Measurements from ENCODE around the gene ATXN7.
A peak's percentile ranks its signal among the peaks of the same experiment; 100 is the strongest.

The ATXN7 gene

DNA sequence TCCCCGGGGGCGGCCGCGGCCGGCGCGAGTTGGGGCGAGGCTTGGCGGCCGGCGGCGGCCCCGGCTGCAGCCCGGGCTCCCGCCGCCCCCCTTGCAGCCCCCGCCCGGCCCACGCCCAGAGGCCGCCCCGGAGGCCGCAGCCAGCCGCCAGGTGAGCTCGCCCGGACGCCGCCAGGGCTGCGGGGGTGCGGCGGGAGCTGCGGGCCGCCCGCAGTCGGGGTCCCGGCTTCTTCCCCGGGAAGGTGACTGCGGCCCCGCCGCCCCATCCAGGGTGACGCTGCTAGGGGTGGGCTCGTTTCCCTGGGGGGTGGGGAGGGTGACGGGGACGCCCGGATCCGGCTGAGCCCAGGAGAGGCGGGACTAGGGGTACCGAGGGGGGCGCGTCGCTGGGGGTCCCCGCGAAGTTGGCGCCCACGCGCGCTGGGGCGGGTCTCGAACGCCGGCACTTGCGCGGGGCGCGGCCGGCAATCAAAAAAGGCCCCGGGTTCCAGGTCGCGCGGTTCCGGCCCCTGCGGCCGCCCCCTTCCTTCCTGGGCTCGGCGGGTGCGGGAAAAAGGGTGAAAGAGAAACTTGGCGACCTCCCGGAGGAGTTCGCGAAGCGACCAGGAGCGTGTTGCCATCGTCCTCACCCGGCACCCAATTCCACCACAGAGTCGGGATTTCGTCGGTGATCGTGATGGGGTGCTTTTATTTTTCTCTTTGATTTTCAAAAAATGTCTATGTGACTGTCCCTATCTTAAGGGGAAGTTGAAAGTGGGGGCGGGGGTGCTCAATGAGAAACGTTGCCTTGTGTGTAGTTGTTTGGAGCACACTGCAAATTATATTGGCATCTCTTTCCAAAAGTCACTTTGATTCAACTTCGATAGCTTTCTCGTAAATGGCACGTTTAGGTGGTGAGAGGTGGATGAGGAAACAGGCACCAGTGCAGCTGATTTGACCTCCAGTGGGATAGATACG lies 619 bp downstream of the ATXN7 start:
- peak; percentile 51 for DNase-seq (ENCODE audit: low read depth)

GRCh38 chr3:63864965-63865327 lies 1.3 kb downstream of the ATXN7 start:
- DNase-seq (ENCODE audit: low read depth): no peak

DNA sequence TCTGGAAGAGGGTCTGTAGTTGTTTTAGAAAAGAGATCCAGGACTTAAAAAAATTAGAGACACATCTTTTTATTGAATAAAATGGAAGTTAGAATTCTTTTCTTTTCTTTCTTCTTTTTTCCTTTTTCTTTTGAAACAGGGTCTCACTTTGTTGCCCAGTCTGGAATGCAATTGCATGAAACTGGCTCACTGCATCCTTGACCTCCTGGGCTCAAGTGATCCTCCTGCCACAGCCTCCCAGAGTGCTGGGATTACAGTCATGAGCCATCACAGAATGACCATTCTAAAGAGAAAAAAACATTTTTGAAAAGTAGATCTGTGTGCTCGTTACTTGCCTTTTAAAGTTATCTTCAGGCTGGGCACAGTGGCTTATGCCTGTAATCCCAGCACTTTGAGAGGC lies 3.6 kb downstream of the ATXN7 start:
- DNase-seq (ENCODE audit: low read depth): no peak

GRCh38 chr3:63869940-63870614 lies 6.4 kb downstream of the ATXN7 start:
- no peak for DNase-seq (ENCODE audit: low read depth)

GRCh38 chr3:63870615-63871005 lies 6.9 kb downstream of the ATXN7 start:
- DNase-seq (ENCODE audit: low read depth): no peak

GRCh38 chr3:63872135-63872924 lies 8.7 kb downstream of the ATXN7 start:
- no peak for DNase-seq (ENCODE audit: low read depth)

DNA sequence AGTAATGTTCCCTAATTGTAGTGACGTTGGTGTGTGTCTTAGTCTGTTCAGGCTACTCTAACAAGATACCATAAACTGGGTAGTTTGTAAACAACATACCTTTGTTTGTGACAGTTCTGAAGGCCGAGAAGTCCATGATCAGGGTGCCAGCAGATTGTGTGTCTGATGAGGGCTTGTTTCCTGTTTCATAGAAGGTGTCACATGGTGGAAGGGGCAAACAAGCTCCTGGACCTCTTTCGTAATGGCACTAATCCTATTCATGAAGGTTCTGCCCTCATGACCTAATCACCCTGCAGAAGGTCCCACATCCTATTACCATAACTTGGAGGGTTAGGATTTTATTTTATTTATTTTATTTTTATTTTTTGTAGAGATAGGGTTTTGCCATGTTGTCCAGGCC lies 11.1 kb downstream of the ATXN7 start:
- no peak for DNase-seq (ENCODE audit: low read depth)

- DNase-seq (ENCODE audit: low read depth): no peak
Measured at GRCh38 chr3:63875510-63875909, 11.8 kb downstream of the ATXN7 start.

DNA sequence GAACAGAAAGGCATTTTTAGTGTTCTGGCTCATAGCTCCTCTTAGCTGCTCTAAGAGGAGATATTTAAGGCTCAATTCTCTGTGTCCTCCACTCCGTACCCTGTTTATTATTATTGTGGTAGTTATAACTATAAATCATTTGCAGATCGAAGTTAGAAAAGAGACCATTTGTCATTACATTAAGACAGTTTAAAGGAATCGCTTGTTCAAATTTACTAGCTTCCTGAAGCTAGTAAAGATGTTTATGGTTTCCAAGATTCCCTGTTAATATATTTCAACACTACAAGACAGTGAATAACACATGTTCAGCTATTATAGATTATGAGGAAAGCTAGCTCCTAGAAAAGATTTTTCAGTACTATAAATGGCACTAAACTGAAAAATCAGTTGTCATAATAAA lies 12.6 kb downstream of the ATXN7 start:
- DNase-seq (ENCODE audit: low read depth): no peak

GRCh38 chr3:63877737-63878393 lies 14.2 kb downstream of the ATXN7 start:
- DNase-seq (ENCODE audit: low read depth): no peak

- DNase-seq (ENCODE audit: low read depth): no peak
Measured at GRCh38 chr3:63878394-63879060, 14.9 kb downstream of the ATXN7 start.

GRCh38 chr3:63880653-63881052 lies 17.0 kb downstream of the ATXN7 start:
- DNase-seq (ENCODE audit: low read depth): no peak

GRCh38 chr3:63886858-63887257 lies 23.2 kb downstream of the ATXN7 start:
- no peak for DNase-seq (ENCODE audit: low read depth)

GRCh38 chr3:63891518-63891917 lies 27.9 kb downstream of the ATXN7 start:
- DNase-seq (ENCODE audit: low read depth): no peak

- no peak for DNase-seq (ENCODE audit: low read depth)
Measured at GRCh38 chr3:63892773-63893352, 29.2 kb downstream of the ATXN7 start.

DNA sequence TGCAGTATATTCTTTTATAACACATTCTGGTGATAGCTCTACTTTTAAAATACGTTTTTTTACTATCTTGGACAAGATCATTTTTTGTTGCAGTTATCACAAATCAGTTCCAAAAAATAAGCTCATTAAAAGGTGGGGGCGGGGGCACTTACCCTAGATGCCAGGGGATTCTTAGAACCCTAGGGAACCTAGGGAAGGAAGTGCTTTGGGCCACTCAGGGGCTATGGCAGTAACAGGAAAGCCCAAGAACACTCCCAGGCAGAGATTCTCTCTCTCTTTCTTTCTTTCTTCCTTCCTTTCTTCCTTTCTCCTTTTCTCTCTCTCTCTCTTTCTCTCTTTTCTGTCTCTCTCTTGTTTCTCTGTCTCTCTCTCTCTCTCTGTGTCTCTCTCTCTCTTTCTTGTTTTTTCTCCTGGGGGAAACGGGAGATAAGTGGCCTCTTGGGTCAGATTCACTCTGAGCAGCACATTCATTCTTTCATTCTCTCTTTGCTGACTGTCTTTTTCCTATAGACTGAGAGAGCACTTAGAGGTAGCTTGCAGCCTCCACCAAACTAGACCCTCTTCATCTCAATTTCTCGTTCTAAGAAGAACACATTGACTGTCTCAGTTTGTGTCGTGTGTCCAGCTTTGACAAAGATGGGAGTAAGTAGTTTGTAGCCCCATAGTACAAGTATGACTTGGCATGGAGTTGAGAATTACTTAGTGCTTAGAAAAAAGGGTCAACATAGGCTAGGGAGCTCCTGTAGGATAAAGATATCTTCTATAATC lies 31.9 kb downstream of the ATXN7 start:
- no peak for DNase-seq (ENCODE audit: low read depth)

DNA sequence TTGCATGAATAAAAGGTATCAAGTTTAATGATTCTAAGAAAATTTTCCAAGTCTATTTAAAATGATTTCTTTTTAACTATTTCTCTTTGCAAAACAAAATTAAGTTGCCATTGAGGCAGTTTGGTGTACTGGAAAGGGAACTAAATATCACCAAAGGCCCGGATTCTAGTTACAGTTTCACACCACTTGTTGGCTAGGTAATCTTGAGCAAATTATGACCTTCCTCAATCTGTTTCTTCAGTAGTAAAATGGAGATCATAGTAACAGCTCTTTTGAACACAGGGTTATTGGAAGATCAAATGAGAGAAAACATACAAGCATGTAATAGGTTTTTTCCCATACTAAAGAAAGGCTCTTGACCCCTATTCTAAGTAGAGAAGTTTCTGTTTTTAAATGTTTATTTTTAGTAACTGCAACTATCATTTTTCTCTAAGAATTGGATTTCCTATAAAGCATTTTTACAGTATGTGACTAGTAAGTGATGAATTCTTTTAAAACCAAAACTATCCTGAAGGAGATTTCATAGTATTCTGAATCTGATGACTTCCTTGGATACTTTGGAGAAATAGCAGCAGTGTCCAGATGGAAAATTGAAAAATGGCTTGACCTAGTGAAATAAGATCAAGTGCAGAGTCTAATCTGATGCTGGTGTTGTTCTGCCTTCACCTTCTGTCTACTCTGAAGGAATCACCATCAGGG lies 32.8 kb downstream of the ATXN7 start:
- DNase-seq (ENCODE audit: low read depth): no peak

- DNase-seq (ENCODE audit: low read depth): no peak
Measured at GRCh38 chr3:63900010-63900409, 36.3 kb downstream of the ATXN7 start.

DNA sequence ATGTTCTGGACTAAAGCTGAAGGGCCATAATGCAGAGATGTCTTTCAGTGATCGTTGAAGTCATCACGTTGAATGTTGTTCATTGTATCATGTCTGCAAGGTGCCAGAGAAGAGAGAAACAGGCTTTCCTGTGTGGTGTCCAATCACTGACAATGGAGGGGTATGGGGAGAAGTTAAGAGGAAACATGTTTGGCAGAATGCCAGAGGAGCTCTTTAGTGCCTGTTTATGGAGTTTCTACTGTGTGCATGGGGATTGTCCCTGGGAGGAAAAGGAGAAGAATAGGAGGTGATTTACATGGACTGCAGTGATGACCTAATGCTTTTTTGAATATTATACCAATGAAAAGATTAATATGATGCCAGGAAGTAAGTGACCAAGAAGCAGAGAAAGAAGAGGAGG lies 36.8 kb downstream of the ATXN7 start:
- no peak for DNase-seq (ENCODE audit: low read depth)

Measured in stimulated activated CD8-positive, alpha-beta memory T cell treated with anti-CD3 and anti-CD28 coated beads, Interleukin-4, amount 100 ng/mL, for 24 hours (primary cell).